Progenitor cell of endocrine pancreas (in vitro differentiated cells): Measurements from ENCODE around the gene KCNA2. TPM values are rescaled to one million over a fixed set of nuclear protein-coding genes. Genes with fewer than 3 reads are reported as not detected.

Source experiments
- DNase-seq: peaks from one replicate; pipeline ENCODE4 v3.0.0; 2021; ENCODE audit warnings: low spot score; ENCODE audit not compliant: unreplicated experiment
- H3K27ac Mint-ChIP-seq: 2 replicates; pipeline ENCODE4 v1.8.0; 2021; ENCODE audit warnings: mild to moderate bottlenecking, moderate library complexity, mixed read lengths
- H3K27me3 Mint-ChIP-seq: 2 replicates; pipeline ENCODE4 v1.8.0; 2021; ENCODE audit warnings: mixed read lengths
- H3K36me3 Mint-ChIP-seq: 2 replicates; pipeline ENCODE4 v1.8.0; 2022; ENCODE audit warnings: mixed read lengths; ENCODE audit not compliant: insufficient read depth
- H3K4me1 Mint-ChIP-seq: 2 replicates; pipeline ENCODE4 v1.8.0; 2021; ENCODE audit warnings: low read depth, mixed read lengths
- H3K4me3 Mint-ChIP-seq: 2 replicates; pipeline ENCODE4 v1.8.0; 2021; ENCODE audit warnings: low read depth, mild to moderate bottlenecking, moderate library complexity, mixed read lengths
- H3K9me3 Mint-ChIP-seq: 2 replicates; pipeline ENCODE4 v1.8.0; 2021; ENCODE audit warnings: low read depth, mixed read lengths
- CTCF ChIP-seq: fragments of 200-600 bp; sonication (generic); IDR thresholded peaks from one replicate; pipeline ENCODE4 v1.5.0; 2021; ENCODE audit warnings: antibody characterized with exemption, mild to moderate bottlenecking; ENCODE audit not compliant: unreplicated experiment
- total RNA-seq: library from RNA; stranded (reverse); gene quantifications from 2 replicates; pipeline ENCODE4 v1.2.1, GENCODE V29; 2021

KCNA2 gene
- total RNA-seq, 1 donor from 2014 or later, result 0.05 TPM

GRCh38 chr1:110585481-110585880, 20.7 kb downstream of the KCNA2 start:
- DNase-seq, result no peak
- TF ChIP-seq CTCF, result no peak
- Mint-ChIP-seq H3K27ac (no peak overlapping the region), H3K4me1 (no peaks in the 10 kb centered on the region), H3K36me3 (no peaks in the 10 kb centered on the region), H3K9me3 (no peaks in the 10 kb centered on the region), H3K27me3 (peaks cover 28% of the 10 kb centered on the region), H3K4me3 (no peak overlapping the region)

- Mint-ChIP-seq H3K4me3 (no peak overlapping the region), H3K36me3 (no peaks in the 10 kb centered on the region), H3K27me3 (peaks cover 30% of the 10 kb centered on the region), H3K27ac (no peak overlapping the region), H3K4me1 (no peaks in the 10 kb centered on the region), H3K9me3 (no peaks in the 10 kb centered on the region)
- TF ChIP-seq CTCF, result no peak
- DNase-seq, result no peak
Measured at GRCh38 chr1:110584045-110584444, 22.1 kb downstream of the KCNA2 start.

- Mint-ChIP-seq H3K27me3 (peaks cover 26% of the 10 kb centered on the region), H3K4me3 (no peak overlapping the region)
Measured at GRCh38 chr1:110583505-110583904, 22.7 kb downstream of the KCNA2 start.

GRCh38 chr1:110582378-110582777, 23.8 kb downstream of the KCNA2 start:
- no peak for TF ChIP-seq CTCF
- no peak overlapping the region for H3K4me3 Mint-ChIP-seq
- H3K4me1 Mint-ChIP-seq, result no peaks in the 10 kb centered on the region
- DNase-seq, result no peak
- H3K36me3 Mint-ChIP-seq, result no peaks in the 10 kb centered on the region
- peaks cover 15% of the 10 kb centered on the region for H3K27me3 Mint-ChIP-seq
- no peak overlapping the region for H3K27ac Mint-ChIP-seq
- no peaks in the 10 kb centered on the region for H3K9me3 Mint-ChIP-seq

More at GRCh38 chr1:110583505-110583904, 22.7 kb downstream of the KCNA2 start:
- H3K9me3 Mint-ChIP-seq, result no peaks in the 10 kb centered on the region
- no peak for DNase-seq
- H3K4me1 Mint-ChIP-seq, result no peaks in the 10 kb centered on the region
- no peaks in the 10 kb centered on the region for H3K36me3 Mint-ChIP-seq
- TF ChIP-seq CTCF, result no peak
- H3K27ac Mint-ChIP-seq, result no peak overlapping the region

GRCh38 chr1:110581682-110582145, 24.4 kb downstream of the KCNA2 start:
- Mint-ChIP-seq H3K4me1 (no peaks in the 10 kb centered on the region), H3K4me3 (no peak overlapping the region), H3K36me3 (no peaks in the 10 kb centered on the region), H3K27me3 (peaks cover 15% of the 10 kb centered on the region), H3K27ac (no peak overlapping the region), H3K9me3 (no peaks in the 10 kb centered on the region)
- no peak for TF ChIP-seq CTCF
- DNase-seq, result no peak
